ENCODE results near the gene PTPRM.

Gene PTPRM

DNA sequence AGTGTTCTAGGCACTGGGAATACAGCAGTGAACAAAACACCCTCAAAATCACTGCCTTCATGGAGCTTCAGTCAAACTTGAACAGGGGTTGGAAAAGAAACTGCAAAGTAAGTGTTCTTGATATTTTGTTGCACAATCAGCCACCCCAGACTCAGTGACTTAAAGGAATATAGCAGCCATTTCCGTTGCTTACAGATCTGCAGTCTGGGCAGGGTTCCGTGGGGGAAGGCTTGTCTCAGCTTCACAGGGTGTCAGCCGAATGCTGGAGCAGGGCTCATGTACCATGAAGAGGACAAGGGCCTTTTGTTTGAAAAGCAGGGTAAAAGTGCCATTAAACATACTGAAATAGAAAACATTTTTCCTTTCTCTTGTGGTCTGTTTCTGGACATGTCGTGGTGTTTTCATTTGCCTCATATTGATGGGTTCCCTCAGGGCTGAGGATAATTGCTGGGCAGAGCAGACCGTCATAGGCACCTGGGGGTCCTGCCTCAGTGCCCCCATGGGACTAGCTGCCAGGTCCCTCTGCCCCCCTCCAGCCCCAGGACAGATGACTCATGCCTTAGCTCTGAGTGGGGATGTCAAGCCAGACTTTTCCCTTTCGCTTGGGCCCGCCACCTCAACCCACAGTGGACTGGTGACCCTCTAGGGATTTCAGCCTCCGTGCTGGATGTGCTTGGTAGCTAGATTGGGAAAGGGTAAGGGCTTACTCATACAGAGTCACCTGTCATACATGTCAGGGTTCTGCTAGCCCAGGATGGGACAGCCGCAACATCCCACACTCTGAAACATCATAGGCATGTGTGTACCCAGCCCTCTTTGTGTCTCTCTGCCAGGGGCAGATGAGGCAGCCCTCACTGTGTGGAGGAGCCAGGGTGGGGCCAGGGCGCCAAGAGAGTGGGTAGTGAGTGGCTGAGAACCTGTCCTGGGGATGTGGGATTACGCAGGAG is 96.5 kb downstream of the PTPRM start:
- DNase-seq (ENCODE audit: extremely low read depth in 1 of 2, low read depth in 1 of 2), result no peak

DNA sequence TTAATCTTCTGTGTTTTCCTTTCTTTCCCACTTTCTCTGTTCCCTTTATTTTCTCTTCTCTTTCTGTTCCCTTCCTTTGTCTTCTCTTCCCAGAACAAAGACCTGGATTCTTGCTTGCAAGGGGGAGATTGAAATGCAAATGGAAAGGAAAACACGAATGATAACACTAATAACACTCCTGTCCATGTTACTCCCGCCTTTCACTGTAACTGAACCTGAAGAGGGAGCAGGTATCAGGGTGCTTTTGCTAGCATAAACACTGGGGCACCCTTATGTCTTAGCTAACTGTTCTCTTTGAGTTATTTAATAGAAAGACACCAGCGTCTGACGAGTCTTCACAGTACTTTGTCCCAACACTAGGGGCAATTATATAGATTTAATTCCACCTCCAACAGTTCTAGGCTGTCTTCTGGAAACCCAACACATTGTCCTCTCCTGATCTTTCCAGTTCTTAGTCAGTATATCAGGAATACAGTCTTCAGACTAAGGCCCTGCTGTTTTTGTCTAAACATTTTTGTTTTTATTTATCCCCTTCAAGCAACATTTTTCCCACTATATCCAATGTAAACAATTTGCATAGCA is 99.2 kb downstream of the PTPRM start:
- no peak for DNase-seq (ENCODE audit: extremely low read depth in 1 of 2, low read depth in 1 of 2)

DNA sequence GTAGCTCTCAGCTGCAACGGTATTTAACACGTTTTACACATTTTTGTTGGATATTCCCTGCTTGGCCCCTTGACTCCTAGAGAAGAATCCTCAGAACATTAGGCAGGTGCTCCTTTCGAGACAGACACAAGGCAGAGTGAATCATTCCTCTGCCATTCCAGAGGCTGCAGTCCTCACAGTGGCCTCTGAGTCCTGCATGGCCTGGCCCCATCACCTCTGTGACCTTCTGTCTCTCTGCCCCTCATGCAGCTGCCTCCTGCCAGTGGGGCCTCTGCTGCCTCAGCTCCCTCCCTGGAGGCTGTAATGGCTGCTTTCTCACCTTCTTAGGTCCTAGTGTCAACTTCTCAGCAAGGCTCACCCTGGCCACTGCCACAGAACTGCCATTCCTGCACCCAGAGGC is 101.3 kb downstream of the PTPRM start:
- no peak for DNase-seq (ENCODE audit: extremely low read depth in 1 of 2, low read depth in 1 of 2)

DNA sequence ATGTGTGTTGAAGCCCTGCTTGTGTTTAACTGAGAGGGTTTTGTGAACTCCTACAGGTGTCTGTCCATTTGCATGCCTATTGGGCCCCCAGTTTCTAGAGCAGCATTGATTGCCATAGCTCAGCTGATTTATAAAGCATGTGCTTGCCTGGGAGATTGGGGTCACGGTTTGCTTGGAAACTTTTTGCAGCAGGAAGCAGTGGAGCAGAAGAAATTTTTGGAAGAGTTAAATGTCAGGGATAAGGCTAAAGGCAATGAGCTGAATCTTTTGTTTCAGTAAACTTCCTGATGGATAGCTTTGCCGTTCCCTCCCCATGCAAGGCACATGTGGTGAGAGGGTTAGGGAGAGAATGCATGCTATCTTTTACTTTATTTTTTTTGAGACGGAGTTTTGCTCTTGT is 102.2 kb downstream of the PTPRM start:
- no peak for DNase-seq (ENCODE audit: extremely low read depth in 1 of 2, low read depth in 1 of 2)

DNA sequence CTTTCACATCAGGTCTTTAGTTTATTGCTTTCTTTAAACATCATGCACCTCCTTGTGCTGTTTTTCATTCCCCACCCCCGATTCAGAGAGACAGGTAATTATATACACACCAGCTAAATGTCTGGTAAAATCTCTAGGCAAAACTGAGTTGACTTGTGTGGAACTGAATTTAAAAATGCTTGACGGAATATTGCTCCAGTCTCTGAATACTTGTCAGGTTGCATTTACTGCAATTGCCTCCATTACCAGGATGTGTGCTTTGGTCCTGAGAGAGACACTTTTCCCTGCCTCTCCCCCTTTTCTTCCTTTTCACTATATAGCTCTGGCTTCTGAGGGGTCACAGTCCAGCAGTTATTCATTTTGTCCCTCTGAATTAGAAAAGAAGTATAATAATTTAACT is 104.0 kb downstream of the PTPRM start:
- DNase-seq (ENCODE audit: extremely low read depth in 1 of 2, low read depth in 1 of 2), result no peak

DNA sequence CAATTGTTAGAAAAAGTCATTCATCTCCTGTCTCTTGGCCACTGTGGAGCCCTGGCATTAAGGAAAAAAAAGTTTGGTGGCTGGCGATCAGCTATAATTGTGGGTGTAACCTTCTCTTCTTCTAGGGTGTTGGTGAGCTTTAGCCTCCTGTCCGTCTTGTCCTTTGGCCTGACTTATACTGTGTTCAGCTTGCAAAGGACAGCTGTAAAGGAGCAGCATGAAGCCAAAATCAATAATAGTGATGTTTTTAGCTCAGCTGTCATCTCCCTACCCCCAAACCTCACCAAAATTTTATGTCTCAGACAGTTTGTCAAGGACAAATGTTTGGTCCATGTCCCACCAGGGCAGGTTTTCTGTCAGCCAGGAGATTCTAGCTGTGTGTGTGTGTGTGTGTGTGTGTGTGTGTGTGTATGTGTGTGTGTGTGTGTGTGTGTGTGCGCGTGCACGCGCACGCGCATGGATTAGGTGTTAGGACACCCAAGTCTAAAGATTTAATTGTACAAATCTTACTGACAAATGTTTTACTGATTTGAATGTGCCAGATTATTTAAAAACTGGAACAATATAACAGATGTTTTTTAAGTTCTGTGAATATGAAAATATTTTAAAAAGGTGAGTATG is 109.2 kb downstream of the PTPRM start:
- DNase-seq (ENCODE audit: extremely low read depth in 1 of 2, low read depth in 1 of 2), result no peak

DNA sequence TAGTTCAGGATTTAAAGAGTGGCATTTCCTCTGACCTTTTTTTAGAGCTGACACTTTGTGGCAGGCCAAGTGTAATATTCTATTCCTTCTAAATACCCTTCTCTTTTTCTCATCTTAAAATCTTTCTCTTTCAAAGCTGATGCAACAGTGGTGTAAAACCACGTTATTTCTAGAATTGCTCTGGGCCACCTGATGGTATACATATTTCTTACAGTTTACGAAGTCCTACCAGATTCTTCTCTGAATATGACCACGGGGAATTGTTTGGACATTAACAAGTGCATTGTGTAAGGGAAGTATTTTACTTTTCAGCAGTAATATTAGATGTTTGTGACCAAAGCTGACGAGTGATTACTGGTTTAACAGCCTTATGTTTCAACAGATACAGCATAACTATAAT is 109.9 kb downstream of the PTPRM start:
- no peak for DNase-seq (ENCODE audit: extremely low read depth in 1 of 2, low read depth in 1 of 2)

DNA sequence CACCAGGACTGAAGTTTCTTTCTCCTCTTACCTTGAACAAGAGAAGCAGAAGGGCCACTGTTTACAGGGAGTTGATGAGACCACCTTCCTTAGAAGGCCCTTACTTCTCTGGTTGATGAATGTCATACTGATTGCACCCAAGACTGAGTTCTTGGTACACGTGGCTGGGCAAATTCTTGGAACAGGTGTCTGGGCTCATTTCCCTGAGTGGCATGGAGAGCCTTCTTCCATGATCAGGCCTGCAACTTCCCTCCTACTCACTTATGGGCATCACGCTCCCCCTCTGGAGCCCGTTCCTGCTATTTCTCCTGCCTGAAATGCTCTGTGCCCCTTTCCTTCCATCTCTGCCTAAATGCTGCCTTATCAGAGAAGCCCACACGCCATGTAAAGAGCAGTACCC is 110.3 kb downstream of the PTPRM start:
- DNase-seq (ENCODE audit: extremely low read depth in 1 of 2, low read depth in 1 of 2), result no peak

DNA sequence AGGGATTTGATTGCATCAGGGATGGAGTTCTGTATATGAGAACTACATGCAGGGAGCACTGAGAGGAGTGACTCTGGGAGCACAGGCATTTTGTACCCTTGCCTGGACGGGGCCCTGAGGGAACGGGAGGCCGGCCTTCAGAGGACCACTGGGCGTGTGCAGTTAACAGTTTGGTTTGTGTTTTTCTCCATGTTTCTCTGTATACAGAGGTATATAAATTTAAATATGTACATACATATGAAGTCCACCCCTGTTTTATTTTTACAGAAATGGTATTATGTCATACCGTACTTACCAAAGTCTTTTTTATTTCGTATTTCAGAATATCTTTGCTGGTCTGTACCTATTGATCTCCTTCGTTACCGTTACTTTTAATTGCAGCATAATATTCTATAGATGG is 111.3 kb downstream of the PTPRM start:
- DNase-seq (ENCODE audit: extremely low read depth in 1 of 2, low read depth in 1 of 2), result no peak

DNA sequence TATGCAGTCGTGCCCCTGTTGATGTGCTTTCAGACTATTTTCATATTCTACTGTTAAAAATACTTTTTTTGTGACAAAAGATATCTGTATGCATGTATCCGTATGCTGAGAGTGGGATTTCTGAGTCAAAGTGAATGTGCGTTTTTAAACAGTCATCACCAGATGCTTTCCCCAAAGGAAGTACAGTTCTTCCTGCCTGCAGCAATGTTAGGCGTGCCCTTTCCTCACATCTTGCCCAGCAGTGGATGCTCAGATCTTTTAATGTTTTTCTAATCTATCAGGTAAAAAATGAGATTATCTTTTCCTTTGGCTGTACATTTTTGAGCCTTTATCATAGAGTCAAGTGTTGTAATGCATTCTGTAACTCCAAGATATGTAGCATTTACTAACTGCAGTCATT is 111.7 kb downstream of the PTPRM start:
- no peak for DNase-seq (ENCODE audit: extremely low read depth in 1 of 2, low read depth in 1 of 2)

DNA sequence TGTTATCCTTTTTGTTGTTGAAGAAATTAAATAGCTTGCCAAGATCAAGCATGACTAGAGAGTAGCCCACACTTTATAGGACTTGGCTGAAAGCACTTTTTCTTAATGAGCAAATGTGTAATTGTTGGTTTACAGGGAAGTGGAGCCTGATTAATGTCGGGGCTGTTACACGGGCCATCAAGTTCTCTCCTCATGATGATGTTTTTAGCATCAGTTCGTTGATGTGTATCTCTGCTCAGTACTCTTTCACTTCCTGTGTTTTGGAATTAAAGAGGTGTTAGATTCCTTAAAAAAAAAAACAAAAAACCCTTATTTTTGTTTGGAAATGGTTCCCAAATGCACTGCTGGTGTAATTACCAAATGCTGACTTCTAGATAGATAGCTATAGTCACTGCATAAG is 114.2 kb downstream of the PTPRM start:
- no peak for DNase-seq (ENCODE audit: extremely low read depth in 1 of 2, low read depth in 1 of 2)

DNA sequence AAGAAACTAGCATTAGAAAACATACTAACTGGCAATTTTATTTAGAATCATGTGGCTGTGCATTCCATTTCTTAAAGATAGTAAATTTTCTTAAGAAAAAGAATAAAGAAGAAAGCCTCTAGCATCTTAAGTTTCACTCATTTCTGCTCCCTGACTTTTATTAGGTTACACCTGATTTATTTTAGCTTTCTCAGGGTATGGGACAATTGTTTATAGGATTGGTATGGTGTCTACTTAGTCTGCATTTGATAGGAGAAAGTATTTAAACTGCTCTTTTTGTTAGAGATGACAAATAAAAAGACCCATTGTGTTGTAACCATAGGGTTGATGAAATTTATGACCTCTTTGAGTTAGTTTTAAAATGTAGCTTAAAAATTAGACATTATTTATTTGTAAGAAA is 115.2 kb downstream of the PTPRM start:
- no peak for DNase-seq (ENCODE audit: extremely low read depth in 1 of 2, low read depth in 1 of 2)

DNA sequence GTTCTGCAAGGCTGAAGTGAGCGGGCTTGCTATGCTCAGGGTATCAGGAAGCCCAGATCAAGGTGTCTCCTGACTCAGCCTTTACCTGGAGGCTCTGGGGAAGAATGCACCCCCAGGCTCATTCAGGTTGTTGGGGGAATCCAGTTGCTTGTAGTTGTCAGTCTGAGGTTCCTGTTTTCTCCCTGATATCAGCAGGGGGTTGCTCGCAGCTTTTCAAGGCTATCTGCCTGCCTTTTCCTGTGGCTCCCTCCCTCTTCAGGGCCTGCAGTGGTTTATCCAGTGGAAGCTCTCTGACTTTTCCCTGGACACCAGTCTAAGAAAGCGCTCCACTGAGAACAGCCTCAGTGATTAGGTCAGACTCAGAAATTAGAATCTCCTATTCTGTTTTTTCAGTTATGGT is 116.6 kb downstream of the PTPRM start:
- DNase-seq (ENCODE audit: extremely low read depth in 1 of 2, low read depth in 1 of 2), result no peak

DNA sequence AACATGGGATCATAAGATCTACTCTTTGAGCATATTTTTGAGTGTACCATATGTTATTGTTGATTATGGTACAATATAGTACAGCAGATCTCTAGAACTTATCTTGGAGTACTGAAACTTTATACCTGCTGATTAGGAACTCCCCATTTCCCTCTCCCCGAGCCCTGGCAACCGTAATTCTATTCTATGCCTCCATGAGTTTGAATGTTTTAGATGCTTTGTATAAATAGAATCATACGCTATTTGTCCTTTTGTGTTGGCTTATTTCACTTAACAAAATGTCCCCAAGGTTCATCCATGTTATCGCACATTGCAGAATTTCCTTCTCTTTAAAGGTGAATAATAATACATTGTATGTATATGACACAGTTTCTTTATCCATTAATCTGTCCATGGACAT is 117.2 kb downstream of the PTPRM start:
- DNase-seq (ENCODE audit: extremely low read depth in 1 of 2, low read depth in 1 of 2), result no peak

DNA sequence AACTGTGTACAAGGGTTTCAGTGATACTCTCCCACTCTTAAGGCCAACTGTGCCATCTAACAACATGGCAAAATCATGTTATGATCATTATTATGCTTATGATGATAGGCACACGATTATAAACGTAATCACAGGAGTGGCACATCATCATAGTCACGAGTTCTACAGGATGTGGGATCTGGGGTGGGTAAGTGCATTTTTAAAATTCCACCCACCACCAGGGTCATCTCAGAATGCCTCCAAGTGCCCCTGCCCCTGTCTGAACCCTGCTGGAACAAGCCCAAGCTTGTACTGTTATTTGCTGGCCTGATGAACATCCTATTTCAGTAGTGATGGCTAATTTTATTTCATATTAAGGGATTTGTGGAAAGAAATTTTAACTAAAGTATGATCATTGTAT is 117.8 kb downstream of the PTPRM start:
- DNase-seq (ENCODE audit: extremely low read depth in 1 of 2, low read depth in 1 of 2), result no peak

DNA sequence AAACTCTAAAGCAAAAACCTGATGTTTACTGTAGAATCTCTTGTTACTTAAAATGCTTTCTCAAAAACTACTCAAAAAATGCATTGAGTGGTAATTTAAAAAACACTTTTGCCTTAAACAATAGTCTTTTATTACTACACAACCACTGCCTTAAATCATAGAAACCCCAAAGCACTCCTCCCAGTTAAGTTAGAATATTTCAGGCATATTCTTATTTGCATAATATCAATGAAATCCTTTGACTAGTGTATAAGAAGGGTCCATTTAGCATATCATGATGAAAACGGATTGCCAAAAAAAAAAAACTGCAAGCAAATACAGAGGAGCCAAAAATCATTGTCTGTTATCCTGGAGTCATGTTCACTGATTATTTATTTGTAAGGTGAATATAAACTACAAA is 119.2 kb downstream of the PTPRM start:
- no peak for DNase-seq (ENCODE audit: extremely low read depth in 1 of 2, low read depth in 1 of 2)

DNA sequence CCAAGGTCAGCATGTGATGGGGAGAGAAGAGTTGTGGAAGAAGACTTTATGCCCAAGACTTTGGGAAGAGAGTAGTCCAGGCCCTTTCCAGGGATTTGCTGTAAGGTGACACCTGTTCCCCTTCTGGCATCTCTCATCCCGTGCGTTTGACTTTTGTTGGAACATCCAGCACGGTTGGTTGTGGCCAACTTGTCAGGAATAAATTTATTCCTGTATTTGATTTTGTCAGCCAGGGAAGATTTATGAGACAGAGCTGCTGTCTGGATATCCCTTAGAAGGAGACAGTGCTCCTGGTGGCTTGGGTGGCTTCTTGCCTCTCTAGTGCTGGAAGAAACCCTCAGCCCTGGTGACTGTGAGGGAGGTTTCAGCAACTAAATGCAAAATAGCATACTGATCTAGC is 121.5 kb downstream of the PTPRM start:
- no peak for DNase-seq (ENCODE audit: extremely low read depth in 1 of 2, low read depth in 1 of 2)

DNA sequence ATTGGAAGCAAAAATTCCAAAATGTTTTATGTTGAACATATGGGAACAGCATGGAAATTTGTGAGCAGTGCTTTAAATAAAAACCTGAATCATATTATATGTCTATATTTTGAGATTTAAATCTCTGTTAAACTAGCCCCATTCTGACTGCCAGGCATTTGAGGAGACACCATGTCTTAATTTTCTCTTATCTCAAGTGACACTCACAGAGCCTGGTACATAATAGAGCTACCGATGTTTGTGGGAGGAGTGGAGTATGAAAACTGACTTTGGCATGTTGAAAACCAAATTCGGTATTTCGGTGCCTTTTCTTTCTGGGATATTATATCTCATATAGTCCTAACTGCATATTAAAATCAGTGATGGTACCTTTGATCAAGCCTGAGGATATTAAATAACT is 124.1 kb downstream of the PTPRM start:
- no peak for DNase-seq (ENCODE audit: extremely low read depth in 1 of 2, low read depth in 1 of 2)

DNA sequence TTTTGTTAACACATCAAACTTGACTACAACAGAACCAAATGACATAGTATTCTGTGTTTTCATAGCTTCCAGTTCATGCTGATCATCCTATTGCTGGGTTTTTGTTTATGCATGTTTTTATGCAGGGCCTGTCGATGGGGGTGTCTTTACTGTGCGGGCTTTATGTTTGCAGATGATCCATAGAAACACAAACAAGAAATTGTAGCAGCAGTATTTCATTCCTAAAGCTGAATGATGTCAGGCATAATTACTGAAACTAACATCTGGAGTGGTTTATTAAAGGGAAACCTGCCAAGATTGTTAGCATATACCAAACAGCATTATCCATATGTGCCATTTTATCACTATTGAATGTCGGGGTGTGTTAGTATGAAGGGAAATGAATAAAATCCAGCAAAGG is 129.7 kb downstream of the PTPRM start:
- no peak for DNase-seq (ENCODE audit: extremely low read depth in 1 of 2, low read depth in 1 of 2)

DNA sequence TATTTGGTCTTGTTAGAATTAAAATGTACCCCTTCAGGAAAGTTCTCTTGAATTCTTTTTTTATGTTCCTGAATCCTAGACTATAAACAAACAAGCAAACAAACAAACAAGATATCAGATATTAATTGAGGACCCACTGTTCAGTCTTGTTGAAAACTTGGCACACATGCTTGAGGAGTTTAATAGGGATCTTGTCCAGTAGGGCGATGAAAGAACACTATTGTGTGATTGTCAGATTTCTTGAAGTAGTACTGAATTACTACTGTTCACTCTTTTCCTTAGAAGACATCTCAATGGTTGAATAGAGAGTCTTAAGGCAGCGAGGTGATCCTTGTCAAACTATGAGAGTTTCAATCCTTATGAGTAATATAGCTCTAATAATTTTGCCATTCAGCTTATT is 130.2 kb downstream of the PTPRM start:
- no peak for DNase-seq (ENCODE audit: extremely low read depth in 1 of 2, low read depth in 1 of 2)

DNA sequence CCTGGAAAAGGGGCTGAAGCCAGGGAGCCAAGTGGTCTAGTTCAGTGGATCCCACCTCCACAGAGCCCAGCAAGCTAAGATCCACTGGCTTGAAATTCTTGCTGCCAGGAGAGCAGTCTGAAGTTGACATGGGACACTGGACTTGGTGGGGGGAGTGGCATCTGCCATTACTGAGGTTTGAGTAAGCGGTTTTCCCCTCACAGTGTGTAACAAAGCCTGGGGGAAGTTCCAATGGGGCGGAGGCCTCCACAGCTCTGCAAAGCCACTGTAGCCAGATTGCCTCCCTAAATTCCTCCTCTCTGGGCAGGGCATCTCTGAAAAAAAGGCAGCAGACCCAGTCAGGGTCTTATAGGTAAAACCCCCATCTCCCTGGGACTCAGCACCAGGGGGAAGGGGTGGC is 144.4 kb downstream of the PTPRM start:
- no peak for DNase-seq (ENCODE audit: extremely low read depth in 1 of 2, low read depth in 1 of 2)

DNA sequence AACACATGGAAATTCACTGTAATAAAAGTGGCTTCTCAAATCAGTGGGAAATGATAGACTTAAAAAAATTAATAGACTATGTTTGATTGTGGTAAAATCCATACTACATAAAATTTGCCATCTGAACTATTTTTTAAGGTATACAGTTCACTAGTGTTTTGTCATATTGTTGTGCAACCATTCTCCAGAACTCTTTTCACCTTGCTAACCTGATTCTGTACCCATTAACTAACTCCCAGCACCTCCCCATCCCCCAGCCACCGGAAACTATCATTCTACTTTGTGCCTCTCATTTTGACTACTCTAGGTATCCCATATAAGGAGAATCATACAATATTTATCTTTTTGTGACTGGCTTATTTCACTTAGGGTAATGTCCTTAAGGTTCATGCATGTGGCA is 153.3 kb downstream of the PTPRM start:
- DNase-seq (ENCODE audit: extremely low read depth in 1 of 2, low read depth in 1 of 2), result no peak
